GM19324 (cell line): ENCODE measurements around the gene MAP4K3.

Source experiments
- ATAC-seq: cut with Tn5 transposase; IDR thresholded peaks from one replicate; pipeline ENCODE4 v1.9.1; 2021; ENCODE audit warnings: mild to moderate bottlenecking, moderate library complexity; ENCODE audit not compliant: unreplicated experiment, low FRiP score

MAP4K3 gene

GRCh38 chr2:39447266-39448168 lies 10.4 kb upstream of the MAP4K3 start:
- no peak for ATAC-seq

GRCh38 chr2:39445934-39446333 lies 8.8 kb upstream of the MAP4K3 start:
- no peak for ATAC-seq

GRCh38 chr2:39443009-39443408 lies 5.9 kb upstream of the MAP4K3 start:
- ATAC-seq, result no peak

- peak; percentile 22 for ATAC-seq
Observed at GRCh38 chr2:39437522-39438296, 624 bp upstream of the MAP4K3 start.

GRCh38 chr2:39435741-39436591 lies 1.1 kb downstream of the MAP4K3 start:
- ATAC-seq, result no peak

GRCh38 chr2:39435234-39435633 lies 1.9 kb downstream of the MAP4K3 start:
- no peak for ATAC-seq

GRCh38 chr2:39434233-39434897 lies 2.7 kb downstream of the MAP4K3 start:
- ATAC-seq, result no peak

- no peak for ATAC-seq
Observed at GRCh38 chr2:39433586-39434195, 3.4 kb downstream of the MAP4K3 start.

GRCh38 chr2:39432701-39433100 lies 4.4 kb downstream of the MAP4K3 start:
- ATAC-seq, result no peak

GRCh38 chr2:39431592-39432316 lies 5.3 kb downstream of the MAP4K3 start:
- no peak for ATAC-seq

- no peak for ATAC-seq
Observed at GRCh38 chr2:39429746-39430145, 7.3 kb downstream of the MAP4K3 start.

GRCh38 chr2:39424951-39425350 lies 12.1 kb downstream of the MAP4K3 start:
- ATAC-seq, result no peak

- ATAC-seq, result no peak
Observed at GRCh38 chr2:39422700-39423099, 14.4 kb downstream of the MAP4K3 start.

GRCh38 chr2:39421354-39421753 lies 15.7 kb downstream of the MAP4K3 start:
- no peak for ATAC-seq

GRCh38 chr2:39419282-39420223 lies 17.5 kb downstream of the MAP4K3 start:
- ATAC-seq, result no peak

- no peak for ATAC-seq
Observed at GRCh38 chr2:39418491-39418890, 18.6 kb downstream of the MAP4K3 start.

- no peak for ATAC-seq
Observed at GRCh38 chr2:39416140-39416539, 20.9 kb downstream of the MAP4K3 start.
